CD4-positive, alpha-beta T cell treated with Interleukin-2 at 100 ng/mL for 4 hours (primary cell): ENCODE results near the gene TXNL4A.

Experiments used
- DNase-seq: peaks from one replicate; pipeline ENCODE4 v3.0.0-alpha.2; 2020; ENCODE audit warnings: low spot score

Gene TXNL4A

GRCh38 chr18:79935098-79935480, 53.3 kb downstream of the TXNL4A start:
- no peak for DNase-seq

- no peak for DNase-seq
Observed at GRCh38 chr18:79934311-79935097, 53.9 kb downstream of the TXNL4A start.

GRCh38 chr18:79933765-79934164, 54.6 kb downstream of the TXNL4A start:
- no peak for DNase-seq

DNA sequence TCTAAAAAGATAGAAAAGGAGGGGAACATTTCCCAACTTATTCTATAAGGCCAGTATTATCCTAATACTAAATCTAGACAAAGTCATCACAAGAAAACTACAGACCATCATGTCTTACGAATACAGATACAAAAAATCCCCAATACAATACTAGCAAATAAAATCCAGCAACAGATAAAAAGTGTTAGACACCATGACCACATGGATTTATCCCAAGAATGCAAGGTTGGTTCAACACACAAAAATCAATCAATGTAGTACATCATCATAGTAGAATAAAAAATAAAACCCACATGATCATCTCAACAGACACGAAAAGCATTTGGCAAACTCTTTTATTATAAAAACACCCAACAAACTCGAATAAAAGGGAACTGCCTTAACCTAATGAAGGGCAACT, 55.5 kb downstream of the TXNL4A start:
- DNase-seq, result no peak

- DNase-seq, result no peak
Observed at GRCh38 chr18:79931475-79931874, 56.9 kb downstream of the TXNL4A start.

- DNase-seq, result no peak
Observed at GRCh38 chr18:79930020-79930642, 58.2 kb downstream of the TXNL4A start.

GRCh38 chr18:79928563-79928960, 59.8 kb downstream of the TXNL4A start:
- DNase-seq, result no peak

DNA sequence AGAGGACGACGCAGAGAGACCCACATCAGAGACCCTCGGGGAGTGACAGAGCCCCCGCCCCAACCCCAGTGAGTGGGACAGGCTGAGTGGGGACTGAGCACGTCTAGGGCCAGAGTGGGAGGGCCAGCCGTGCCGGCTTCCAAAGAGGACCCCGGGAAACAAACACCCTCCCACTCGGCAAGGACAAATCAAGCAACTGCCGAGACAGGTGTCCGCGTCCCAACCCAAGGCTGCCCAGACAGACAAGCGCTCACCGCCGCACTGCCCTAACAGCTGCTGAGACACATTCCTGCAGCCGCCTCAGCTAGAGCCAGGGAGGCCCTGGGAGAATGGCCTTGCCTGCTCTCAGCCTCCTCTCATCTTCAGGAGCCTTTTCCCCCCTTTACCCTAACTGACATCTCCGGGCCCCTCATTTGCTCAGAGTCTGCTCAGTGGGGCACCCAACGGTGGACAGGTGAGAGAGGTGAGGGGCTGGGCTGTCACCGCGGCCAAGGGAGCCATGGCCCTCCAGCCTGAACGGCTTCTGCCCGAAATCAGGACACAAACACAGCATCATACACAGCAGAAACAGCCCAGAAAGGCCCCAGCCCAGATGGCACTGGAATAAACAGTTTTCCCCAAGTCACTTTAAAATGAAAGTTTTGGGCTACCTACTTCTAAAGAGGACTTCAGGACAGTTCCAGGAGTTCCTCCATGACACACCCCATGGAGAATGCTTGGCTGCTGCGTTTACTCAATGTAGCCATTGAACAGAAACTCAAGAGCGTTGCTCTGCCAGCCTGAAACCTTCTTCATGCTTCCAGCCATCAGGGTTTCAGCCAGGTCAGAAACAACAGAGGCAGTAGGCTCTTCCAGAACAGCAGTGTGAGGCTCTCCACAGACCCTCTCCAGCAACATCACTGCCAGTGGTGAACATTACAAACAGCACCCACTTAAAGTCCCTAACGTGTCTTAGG, 60.5 kb downstream of the TXNL4A start:
- no peak for DNase-seq

DNA sequence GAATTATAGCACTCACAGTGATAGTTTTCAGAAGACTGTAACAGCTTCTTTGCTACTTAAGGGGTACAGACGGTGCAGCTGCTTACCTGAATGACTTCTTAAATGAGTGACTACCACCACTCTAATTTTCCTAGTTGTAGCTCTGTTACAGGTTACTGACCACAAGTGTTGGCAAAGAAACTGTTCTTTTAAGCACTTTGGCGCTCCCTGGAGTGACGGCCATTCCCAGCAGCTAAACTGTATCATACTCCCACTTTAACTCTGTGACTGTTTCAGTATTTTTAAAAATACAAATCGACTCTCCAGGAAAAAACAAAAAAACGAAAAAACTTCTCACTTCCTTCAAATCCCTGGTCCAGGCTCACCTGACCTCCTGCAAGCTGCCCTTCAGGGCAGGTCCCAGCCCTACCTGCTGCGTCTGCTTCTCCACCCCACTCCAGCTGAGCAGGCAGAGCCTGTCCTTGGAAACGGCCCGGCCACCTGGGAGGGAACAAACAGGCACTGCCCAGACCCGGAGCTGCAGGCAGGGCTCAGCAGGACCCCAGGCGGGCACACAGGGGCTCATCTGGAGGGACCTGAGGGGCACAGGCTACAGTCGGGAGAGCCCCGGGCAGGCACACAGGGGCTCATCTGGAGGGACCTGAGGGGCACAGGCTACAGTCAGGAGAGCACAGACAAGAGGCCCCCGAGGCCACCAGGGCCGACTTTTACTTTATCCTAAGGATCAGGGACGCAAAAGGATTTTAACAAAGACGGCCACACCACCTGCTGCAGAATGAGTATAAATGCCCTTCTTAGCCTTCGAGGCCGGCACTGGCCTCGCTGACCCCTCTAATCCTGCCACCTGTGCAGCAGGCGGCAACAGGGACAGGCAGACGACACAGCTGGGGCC, 61.4 kb downstream of the TXNL4A start:
- DNase-seq, result no peak

DNA sequence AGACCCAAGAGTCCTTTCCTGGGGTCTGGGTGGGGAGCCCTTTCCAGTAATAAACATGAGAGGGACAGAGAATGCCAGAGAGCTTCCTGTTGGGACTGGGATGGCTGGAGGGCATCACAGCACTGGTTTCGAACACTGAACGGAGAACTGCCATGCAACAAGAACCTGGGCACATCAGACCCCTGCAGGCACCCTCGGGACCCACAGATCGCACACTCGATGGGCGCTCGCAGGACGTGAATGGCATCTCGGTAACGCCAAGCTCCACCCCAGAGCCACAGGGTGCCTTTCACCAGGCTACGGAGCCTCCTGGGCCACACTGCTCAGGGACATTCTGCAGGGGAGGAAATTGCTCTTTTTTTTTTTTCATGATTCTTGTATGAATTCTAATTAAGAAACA, 62.1 kb downstream of the TXNL4A start:
- no peak for DNase-seq

- no peak for DNase-seq
Observed at GRCh38 chr18:79924814-79925731, 63.3 kb downstream of the TXNL4A start.

DNA sequence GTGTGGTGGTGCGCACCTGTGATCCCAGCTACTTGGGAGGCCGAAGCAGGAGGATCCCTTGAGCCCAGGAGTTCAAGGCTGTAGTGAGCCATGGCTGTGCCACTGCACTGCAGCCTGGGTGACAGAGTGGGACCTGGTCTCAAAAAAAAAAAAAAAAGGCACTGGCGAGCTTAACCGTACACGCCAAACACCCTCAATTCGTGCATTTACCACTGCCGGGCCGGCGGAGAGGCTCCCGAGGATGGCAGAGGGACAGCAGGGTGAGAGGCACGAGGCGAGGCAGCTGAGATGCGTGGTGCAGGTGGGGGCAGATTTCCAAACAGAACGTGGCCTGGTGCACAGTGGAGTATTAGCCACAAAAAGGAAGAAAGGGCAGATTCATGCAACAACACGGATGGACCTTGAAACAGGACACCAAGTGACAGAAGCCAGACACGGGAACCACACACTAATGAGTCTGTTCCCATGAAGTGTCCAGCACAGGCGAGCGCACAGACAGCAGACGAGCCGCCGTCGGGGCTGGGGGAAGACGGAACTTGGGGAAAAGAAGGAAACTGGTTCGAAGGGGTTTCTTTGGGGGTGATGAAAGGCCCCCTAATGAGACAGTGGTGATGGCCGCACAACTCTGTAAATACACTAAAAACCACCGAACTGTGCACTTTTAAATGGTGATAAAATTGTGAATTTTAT, 64.3 kb downstream of the TXNL4A start:
- DNase-seq, result no peak

GRCh38 chr18:79922971-79923411, 65.4 kb downstream of the TXNL4A start:
- no peak for DNase-seq

DNA sequence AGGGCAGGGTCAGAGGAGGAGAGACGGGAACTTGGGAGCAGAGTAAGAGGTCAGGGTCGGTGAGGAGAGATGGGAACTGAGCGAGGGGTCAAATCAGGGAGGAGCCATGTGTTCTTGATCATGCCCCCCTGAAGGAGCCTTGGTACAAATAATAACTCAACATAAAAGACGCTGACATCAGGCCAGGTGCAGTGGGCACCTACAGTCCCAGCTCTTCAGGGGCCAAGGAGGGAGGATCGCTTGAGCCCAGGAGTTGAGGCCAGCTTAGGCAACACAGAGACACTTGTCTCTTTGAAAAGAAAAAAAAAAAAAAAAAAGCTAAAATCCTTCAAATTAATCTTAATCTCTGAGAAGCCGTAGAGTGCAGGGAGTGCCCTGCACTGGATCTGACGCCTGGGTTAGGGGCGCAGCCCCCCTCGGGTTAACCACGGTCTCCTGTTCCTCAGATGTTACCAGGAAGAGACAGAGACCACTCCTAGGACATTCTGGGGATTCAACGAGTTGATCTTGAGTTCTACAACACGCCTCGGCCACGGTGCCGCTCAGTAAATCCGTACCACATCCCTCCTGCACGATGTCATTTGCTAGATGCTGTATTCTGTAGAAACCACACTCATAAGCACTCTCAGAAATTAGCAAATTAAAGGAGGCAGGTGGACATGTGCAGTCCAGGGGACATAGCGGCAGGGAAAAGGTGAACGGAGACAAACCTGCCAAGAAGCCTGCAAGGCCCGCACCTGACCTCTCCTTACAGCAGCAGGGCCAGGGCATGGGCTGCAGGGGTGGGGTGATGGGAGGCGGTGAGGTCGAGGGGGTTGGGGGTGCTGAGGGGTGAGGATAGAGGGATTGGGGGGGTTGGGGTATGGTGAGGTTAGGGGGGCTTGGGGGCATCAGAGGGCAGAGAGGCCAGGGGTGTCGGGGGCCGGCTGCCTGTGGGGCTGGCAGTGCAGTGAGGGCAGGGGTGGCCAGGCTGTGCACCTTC, 66.1 kb downstream of the TXNL4A start:
- no peak for DNase-seq
